ENCODE measurements around the gene PARD3B. TPM values are rescaled to one million over a fixed set of nuclear protein-coding genes. Genes with fewer than 3 reads are reported as not detected.
A peak's percentile ranks its signal among the peaks of the same experiment; 100 is the strongest.

The PARD3B gene
- total RNA-seq, 1 donor from 2014 or later: 9.3 TPM

DNA sequence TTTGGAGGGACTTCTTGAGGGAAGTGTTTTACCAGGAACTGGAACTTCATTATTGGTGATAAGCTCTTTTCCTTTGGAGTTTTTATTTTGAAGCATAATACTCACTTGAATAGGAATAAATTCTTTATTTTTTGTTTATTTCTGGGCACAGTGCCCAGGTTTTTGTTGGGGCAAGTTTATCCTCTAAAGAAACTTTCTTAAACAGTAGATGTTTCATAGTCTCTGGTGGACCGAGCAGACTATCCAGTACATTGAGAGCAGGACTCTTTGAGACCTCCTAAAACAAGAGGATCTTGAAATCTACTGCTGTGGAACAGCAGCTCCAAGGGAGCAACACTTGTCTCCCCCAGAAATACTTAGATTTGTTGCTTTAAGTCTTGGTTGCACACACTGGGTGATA lies 109.4 kb downstream of the PARD3B start:
- no peak for ATAC-seq
- DNase-seq (ENCODE audit: low spot score): no peak

DNA sequence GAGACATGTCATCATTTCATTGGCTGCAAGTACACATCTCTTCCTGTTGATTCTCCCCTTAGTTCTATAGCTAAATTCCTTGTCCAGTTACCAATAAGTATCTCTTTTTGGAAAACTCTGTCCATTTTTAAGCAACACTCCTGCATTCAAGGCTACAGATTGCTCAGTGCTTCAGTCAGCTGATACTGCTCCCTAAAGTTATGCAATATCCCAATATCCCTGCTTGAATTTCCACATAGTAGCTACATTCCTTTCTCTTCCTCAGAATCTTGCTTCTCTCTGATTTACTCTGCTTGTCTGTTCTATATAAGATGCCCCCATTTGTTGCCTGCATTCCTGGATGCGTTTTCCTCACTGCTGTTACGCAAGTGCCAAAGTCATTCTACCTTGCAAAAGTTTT lies 109.8 kb downstream of the PARD3B start:
- ATAC-seq: peak; percentile 62
- DNase-seq (ENCODE audit: low spot score): no peak

DNA sequence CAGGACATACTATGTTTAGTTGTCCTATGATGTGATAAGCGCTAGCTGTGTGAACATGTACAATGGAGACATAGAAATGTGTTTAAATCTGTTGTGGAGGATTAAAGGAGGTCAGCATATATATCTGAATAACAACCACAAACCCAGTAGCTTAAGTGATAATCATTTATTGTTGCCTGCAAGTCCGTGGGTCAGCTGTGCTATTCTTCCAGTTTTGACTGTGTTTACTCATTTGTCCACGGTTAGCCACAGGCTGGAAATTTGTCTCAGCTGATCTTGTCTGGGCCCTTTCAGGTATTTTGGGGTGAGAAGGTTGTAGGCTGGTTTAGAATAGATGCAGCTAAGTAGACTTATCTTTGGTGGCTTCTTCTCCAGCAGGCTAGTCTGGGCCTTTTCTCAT lies 110.4 kb downstream of the PARD3B start:
- ATAC-seq (no peak), DNase-seq (ENCODE audit: low spot score) (no peak)

- DNase-seq (ENCODE audit: low spot score) (no peak), ATAC-seq (no peak)
Observed at GRCh38 chr2:204657024-204657423, 111.7 kb downstream of the PARD3B start.

- ATAC-seq: no peak
Observed at GRCh38 chr2:204662956-204663355, 117.7 kb downstream of the PARD3B start.

GRCh38 chr2:204663816-204664425 lies 118.6 kb downstream of the PARD3B start:
- DNase-seq (ENCODE audit: low spot score) (no peak), ATAC-seq (no peak)

More at GRCh38 chr2:204662956-204663355, 117.7 kb downstream of the PARD3B start:
- no peak for DNase-seq (ENCODE audit: low spot score)

GRCh38 chr2:204664708-204665121 lies 119.4 kb downstream of the PARD3B start:
- no peak for DNase-seq (ENCODE audit: low spot score)
- ATAC-seq: no peak

DNA sequence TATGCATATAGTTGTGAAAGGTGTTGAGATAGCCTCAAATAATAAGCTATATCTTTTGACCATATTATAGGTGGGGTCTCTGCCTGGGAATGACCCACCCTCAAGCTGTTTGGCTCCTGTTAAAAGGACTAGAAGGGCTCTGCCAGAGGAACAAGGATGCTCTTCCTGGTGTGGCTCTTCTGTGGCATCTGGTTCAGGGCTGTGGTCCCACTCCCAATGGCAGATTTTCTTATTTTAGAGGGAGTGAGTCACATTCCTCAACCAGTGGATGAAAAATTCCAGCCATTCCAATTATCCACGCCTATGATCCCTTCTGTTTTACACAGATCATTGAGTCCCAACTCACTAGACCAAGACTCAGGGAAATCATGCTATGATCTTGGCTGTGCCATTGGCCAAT lies 119.9 kb downstream of the PARD3B start:
- DNase-seq (ENCODE audit: low spot score): no peak
- no peak for ATAC-seq

DNA sequence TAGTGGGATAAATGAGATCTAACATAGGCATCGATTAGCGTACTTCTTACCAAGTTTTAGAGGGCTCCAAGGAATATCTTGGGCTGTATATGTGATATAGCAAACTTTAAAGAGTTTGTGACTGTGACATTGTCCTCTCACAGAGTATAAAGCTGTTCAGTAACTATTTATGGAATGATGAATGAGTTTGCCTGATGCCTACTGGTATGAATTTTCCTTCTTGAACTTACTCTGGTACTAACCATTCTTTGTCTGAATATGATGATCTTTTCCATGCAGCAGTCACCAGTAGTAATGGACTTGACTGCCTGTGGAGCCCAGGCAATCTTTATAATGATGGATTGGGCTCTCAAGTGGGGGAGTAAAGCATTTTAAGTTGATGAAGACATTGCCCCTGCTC lies 120.5 kb downstream of the PARD3B start:
- DNase-seq (ENCODE audit: low spot score): no peak
- no peak for ATAC-seq

DNA sequence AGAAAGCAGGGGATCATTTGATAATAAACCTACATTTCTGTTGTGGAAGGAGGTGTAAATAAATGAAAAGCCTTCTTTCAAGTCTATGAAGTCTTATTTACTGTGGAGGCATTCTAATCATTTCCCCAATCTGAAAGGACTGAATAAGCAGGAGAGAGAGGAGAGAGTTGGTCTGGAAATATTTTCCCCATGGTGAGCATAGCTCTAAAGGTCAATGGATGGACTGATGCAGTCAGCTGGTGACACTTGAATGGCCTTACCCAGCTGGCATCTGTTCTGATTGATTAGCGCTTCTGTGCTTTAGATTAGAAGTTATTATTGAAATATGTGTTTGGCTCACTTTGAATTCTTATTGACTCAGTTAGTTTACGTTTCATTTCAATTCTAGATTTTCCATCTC lies 122.7 kb downstream of the PARD3B start:
- peak; percentile 76 for ATAC-seq
- no peak for DNase-seq (ENCODE audit: low spot score)

DNA sequence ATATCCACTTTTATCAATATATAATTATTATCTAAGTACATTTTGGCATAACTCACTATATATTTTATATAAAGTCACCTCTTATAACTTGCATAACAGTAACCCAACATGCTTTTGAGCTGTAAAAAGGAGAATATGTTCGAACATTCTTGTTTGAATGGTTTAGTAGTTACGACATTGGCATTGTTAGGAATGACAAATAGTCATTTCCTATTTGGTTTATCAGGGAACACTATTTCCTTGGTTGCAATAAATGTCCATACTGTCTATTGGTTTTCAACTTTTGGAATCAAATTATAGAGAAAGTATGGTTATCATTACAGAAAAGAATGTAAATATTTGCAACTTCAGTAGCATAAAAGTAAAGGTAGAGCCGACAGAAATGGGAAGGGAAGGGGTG lies 124.1 kb downstream of the PARD3B start:
- no peak for ATAC-seq
- DNase-seq (ENCODE audit: low spot score): no peak

GRCh38 chr2:204670124-204670523 lies 124.8 kb downstream of the PARD3B start:
- DNase-seq (ENCODE audit: low spot score): peak; percentile 73
- peak; percentile 85 for ATAC-seq

DNA sequence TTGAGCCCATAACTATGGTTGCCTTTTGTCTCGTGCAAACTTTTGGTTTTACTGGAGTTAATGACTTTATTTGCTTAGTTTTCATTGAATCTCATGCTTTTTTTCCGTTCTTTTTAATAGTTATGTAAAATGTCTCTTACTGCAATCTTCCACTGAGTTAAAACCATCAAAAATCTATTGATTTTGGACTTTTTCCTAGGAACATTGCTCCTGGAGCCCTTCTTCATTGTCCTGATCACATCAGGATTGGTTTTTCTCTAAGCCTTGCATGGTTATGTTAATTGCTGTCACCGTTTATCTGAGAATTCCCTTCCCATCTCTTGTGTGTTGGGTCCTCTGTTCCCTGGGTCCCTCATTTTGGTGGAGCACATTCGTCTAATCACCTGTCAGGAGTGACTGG lies 125.5 kb downstream of the PARD3B start:
- ATAC-seq (peak; percentile 56), DNase-seq (ENCODE audit: low spot score) (no peak)

DNA sequence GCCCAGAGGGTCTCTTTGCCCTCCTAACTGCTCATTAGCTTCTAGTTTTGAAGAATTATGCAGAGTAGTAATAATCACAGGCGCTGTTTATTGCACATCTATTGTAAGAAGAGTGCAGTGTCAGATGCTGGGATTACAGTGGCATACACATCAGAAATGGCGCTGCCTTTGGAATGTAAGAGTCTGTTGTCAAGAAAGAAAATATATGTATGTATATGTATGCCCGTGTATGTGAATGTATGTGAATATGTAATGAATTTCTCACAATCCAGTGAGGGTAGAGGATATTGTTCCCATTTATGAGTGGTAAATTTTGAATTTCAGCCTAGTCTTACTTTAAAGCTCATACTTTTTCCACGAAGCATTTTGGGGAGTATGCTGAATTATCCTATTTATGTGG lies 127.5 kb downstream of the PARD3B start:
- DNase-seq (ENCODE audit: low spot score) (no peak), ATAC-seq (no peak)

DNA sequence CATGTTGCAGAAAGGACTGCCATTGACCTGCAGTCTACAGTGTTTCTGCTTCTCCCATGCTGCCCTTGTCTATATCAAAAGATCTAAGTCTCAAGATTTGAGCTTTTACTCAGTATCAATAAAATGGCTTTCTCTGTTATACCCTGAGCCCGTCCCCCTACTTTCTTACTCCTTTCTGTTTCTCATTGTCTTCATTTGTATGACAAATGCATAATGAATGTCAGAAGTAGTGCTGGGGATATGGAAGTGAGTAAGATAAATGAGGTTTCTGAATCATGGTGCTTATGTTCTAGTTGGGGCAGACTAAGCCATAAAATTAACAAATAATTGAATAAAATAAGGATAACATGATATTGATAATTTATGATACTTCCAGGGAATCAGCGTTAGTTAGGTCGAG lies 128.6 kb downstream of the PARD3B start:
- DNase-seq (ENCODE audit: low spot score): no peak
- ATAC-seq: no peak

DNA sequence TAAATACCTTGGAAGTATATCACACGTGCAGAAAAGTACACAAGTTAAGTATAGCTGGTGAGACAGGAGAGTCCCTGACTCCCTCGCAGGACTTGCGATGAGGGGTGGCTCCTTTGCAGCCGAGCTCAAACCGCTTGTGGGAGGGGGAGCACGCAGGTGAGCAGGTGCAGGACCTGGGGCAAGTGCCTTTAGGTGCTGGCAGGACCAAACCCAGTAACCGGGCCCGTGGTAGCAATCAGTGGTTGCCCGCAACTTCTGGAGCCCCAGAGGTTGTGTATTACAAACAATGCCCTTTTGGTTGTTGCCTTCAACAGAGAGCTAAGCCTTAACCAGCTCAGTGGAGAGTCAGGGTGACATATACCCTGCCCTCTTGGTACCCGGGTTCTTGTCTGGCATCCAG lies 132.8 kb downstream of the PARD3B start:
- DNase-seq (ENCODE audit: low spot score) (no peak), ATAC-seq (no peak)

DNA sequence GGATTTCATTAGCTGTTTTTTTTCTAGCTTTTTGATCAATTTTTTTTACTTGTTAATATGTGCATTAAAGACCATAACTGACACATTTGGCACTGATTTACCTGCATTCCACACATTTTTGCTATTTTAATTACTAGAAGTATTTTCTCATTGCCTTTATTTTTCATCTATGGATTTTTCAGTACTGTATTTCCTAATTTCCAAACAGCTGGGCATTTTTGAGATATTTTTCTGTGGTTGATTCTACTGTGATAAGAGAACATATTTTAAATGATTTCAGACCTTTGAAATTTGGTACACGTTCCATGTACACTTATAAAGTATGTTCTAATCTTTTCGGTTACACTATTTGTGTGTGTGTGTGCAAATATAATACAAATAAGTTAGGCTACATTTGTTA lies 135.3 kb downstream of the PARD3B start:
- DNase-seq (ENCODE audit: low spot score) (no peak), ATAC-seq (no peak)

DNA sequence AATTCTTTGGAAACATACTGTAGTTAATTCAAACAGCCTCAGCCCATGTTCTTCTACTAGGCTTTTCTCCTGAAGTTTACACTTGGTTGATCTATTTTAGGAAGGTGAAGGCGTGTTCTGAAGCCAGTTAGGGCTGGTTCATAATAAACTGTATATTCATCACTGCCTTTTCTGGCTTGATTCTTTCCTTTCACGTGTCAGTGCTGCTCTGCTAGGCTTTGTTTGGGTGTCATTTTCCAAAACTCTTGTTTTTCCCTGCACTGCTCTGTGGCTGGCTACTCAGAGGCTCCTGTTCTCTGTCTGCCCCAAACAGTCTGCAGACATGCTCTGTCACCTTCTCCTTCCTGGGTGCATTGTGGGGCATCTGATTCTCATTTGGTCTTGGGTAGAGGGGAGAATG lies 136.1 kb downstream of the PARD3B start:
- DNase-seq (ENCODE audit: low spot score) (no peak), ATAC-seq (peak; percentile 19)

- DNase-seq (ENCODE audit: low spot score) (no peak), ATAC-seq (no peak)
Observed at GRCh38 chr2:204683384-204683783, 138.1 kb downstream of the PARD3B start.

DNA sequence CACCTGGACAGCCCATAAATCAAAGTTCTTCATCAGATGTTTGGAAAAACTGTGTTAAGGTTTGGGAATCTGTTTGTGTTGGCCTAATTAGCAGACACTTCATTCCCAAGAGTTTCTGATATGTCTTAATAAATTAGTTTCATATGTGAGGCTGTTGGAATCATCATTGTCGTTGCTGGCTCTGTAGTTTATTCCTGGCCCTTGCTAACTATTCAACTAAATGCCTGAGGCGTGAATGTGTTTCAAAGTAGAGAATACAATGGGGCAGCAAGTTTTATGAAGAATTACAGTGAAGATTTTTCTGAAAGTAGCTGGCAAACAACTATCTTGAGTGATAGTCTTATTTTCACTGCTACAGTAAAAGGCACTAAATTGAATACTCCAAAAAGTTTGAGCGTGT lies 141.1 kb downstream of the PARD3B start:
- ATAC-seq: no peak
- no peak for DNase-seq (ENCODE audit: low spot score)

DNA sequence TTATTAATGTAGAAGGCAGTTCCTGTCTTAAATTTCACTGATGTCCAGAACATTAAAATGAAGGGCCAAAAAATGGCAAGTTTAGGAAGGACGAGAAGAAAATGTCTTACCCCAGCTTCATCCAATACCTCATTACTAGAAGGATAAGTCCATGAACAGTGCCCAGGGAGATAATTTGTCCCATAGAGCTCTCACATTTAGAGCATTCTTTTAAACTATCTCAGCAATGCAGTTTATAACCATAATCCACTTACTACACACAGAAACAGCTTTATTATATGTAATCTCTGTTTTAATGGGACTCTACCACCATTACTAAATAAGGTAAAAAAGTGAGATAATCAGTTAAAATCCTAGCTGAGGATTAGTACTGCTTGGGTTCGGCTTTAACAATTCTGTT lies 142.5 kb downstream of the PARD3B start:
- no peak for ATAC-seq

DNA sequence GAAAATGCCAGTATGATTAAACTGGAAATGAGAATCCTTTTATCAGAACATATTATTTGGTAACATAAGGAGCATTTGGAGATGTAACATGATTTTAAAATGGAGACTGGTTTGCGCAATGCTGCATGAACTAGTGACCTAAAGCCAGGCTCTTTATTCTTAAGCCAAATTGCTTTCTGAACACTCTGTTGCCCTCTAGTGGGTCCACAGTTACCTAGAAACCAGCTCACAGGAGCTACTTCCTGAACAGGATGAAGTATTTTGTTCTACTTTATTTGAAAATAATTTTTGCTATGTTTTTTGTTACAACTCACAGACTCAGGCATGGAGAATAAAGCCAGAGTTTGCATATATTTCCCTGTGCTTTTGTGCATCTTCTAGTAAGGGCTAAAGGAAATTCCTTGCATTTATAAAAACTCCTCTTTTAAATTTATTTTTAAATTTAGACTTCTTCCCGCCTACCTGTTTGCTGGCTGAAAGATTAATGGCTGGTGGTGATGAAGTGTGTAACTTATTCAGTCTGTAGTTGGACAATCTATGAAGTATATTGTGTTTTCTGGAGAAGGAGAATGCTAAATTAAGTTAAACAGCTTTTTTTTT lies 146.7 kb downstream of the PARD3B start:
- peak; percentile 95 for ATAC-seq
- peak; percentile 58 for DNase-seq (ENCODE audit: low spot score)

More for the DNA sequence above, 142.5 kb downstream of the PARD3B start:
- DNase-seq (ENCODE audit: low spot score): no peak

DNA sequence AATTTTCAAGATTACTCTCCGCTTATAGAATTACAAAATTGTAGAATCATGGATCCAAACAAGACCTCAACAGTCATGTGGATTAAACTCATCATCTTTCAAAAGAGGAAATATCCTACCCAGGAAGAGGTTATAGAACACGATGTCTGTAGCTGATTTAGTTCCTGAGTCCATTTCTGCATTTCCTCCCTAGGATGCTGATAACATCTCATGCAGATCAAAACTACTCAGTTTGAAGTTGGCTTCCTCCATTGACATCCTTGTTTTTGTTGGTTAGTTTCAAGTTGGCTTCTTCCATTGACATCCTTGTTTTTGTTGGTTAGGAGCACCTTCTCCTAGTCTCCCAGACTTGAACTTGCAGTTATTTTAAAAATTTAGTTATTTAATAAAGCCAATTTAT lies 147.5 kb downstream of the PARD3B start:
- no peak for ATAC-seq

More for the DNA sequence above, 147.5 kb downstream of the PARD3B start:
- no peak for DNase-seq (ENCODE audit: low spot score)

All from left lobe of liver (tissue), 2 donors.